Measurements from ENCODE around the gene MUC2.

The MUC2 gene

DNA sequence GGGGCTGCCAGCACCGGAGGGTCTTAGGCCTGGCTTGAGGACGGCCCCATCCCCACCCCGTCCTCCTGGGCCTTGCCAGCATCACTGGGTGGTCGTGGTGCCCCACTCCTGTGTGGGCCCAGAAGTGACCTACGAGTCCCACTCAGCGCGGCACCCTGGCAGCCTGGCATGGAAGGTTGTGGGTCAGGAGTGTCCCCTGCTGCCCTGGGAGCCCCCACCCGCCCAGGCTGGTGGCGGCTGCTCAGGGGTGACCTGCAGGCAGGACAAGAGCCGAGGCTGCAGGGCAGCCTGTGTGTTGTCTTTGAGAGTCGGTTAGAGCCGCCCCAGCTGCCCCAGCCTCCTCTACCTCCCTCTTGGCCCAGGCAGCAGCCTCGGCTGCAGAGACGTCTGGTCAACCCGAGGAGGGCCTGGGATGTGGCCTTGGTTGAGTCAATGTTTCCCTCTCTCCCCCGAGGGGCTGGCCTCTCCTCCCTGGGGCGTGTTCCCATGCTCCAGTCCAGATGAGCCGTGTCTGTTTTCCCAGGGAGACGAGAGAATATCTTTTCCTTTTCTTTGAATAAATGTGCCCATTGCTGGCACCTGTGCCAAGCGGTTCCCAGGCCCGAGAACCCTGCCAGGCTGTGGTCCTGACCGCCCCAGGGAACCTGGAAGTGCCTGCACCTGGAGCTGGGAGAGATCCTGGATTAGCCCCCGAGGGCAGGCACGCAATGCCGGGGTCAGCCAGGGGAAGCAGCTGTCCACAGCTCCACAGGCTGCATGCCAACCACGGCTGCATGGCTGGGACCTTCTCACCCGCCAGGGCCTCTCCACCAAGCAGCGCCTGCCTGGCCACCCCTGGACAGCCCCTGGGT, 47.4 kb downstream of the MUC2 start:
- no peak for DNase-seq (ENCODE audit: low read depth)

DNA sequence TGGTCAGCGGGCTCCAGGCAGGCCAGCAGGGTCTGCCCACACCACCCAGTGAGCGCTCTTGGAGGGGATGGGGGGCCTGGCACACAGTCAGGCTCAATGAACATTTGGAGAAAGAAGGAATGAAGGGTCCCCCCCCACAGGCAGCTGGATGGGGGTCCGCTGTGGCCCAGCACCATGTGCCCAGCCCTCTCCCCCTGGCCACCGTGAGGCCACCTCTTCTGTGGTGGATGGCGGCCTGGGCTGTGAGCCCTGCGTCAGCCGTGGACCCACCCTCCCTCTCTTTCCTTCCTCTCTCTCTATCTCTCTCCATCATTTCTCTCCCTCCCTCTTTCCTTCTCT, 48.0 kb downstream of the MUC2 start:
- no peak for DNase-seq (ENCODE audit: low read depth)

DNA sequence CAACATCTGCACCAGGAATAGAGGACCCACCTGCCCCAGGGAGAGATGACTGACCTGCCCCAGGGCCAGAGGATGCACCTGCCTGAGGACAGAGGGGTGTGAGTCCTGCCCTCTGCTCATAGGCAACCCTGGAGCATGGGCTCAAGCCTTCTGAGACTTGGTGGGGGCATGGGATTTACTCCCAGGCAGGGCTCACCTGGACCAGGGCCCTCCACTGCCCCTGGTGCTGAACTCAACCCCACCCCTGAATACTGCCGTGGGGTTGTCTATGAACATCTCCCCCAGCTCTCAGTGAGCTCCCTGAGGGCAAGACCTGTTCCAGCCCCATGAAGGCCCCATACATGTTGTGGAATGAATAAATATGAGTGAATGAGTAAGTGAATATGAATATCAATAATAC, 49.3 kb downstream of the MUC2 start:
- no peak for DNase-seq (ENCODE audit: low read depth)

All from EH (cell line).